HG02642 (cell line): Measurements from ENCODE around the gene SPOCD1.
A peak's percentile ranks its signal among the peaks of the same experiment; 100 is the strongest.

Experiments
- ATAC-seq: cut with Tn5 transposase; IDR thresholded peaks from one replicate; pipeline ENCODE4 v1.9.1; 2021; ENCODE audit warnings: mild to moderate bottlenecking; ENCODE audit not compliant: unreplicated experiment, poor library complexity

Gene SPOCD1

DNA sequence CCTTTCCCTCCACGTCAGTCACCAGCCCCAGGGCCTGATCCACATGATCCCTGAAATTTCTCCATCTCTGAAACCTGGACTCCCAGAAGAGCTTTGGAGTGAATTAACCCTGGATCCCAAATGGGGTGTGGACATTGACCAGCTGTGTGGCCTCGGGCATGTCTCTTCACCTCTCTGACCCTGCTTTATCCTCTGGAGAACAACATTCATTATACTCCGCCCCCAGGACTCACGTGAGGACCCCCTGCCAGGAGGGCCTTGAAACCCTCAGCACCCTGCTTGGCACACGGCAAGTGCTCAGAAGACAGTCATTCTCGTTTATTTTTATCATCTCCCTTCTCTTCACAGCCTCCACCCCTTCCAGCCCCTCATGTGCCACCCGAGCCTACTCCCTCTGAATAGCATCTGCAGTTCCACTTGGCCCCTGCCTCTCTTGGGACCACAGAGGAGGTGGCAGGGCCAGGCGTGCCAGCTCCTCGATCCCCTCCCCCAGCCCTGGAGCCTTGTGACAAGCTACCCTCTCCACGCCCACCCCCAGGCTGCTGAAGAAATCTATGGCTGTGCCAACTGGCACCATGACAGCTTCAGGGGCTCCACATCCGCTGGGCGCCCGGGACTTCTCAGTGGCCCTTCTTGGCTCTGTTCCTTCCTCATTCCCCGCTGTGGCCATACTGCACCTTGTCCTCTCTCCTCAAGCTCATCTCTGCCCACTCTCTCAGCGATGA is 69.7 kb downstream of the SPOCD1 start:
- ATAC-seq, result no peak

DNA sequence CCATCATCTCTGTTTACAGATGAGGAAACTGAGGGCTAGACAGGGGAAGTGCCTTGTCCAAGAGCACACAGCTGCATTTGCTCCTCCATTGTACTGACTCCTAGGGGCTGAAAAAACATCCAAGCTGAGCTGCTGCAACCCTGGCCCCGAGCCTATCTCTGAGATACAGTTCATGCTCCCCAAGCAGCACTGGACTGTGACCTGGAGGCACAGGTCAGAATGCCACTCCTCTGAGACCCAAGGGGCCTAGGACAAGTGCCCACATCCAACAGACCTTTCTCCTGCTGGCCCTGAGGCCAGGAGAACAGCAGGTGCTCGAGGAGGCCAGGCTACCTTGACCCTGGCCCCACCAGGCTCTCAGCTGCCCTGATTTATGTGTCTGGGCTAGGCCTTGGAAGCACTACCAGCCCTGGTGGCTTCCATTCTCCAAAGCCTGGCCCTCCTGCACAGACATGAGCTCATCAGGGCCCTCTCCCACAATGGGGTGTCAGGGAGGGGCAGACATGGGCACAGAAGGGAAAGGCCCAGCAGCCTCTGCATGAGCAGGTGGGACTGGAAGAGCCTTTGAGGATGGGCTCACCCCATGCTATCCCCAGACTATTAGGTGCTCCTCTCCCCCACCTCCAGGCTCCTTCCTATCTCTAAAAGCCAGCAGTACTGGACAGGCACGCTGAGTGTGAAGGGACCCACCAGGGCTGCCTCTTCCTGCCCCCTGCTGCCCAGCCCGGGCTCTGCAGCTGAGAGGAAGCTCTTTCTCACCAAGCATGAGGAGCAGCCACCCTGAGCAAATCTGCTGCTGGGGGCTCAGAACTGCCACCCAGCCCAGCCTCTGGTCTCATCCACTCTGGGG is 70.5 kb downstream of the SPOCD1 start:
- no peak for ATAC-seq

DNA sequence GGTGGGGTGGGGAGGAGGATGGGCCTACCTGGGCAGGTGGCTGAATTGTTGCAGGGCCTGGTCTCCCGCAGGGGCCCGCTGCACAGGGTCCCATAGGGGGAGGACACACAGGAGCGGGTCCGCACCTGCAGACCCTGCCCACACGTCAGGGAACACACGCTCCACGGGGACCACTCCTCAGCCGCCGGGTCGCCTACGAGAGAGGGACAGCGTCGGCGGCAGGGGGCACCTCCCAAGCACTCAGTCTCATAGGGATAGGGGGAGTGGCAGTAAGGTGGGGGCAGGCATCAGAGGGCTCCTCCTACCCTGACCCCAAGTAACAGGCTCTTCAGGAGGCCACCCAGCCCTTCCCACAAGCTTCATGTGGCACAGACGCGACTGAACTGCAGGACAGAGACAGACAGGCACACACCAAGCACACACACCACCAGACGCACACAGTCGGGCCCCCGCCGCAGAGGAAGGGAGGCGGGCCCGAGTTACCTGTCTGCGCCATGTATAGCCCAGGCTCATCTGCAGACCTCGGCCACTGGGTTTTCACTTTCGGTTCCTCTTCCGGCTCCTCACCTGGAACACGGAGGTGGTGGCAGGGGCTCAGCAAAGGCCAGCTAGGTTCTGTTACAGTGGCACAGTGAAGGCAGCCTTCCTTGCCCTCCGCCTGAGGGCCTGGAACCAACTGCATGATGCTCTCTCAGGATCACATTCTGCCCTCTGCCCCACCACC is 71.5 kb downstream of the SPOCD1 start:
- peak; percentile 57 for ATAC-seq

DNA sequence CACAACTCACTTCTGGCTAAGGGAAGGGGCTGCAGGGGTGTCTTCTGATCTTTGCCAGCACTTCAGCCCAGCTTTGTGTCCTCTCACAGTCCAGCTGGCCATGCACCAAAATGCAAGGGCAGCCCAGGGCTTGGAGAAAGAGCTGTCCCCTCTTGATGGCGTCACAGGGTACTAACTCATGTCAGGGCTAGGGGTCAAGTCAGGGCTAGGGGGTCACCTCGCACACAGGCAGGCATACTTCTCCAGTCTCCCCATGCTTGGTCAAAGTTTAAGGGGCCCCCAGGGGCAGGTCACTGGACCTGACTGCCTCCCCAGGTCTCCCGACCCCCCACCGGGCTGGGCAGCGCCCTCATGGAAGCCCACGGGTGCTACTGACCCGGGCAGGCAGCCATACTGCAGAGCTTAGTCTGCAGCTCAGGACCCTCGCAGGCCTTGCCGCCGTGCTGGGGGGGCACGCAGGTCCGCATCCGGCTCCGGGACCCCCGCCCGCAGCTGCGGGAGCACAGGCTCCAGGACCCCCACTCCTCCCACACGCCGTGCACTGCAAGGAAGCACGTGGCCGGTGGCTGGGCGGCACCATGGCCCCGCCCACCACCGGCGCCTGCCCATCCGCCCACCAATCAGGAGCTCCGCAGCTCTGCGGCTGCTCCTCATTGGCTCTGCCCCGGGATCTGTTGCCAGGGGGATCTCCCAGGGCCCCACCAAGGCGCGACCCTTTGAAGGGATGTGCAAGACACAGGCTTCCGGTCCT is 73.2 kb downstream of the SPOCD1 start:
- no peak for ATAC-seq
